ENCODE data around the gene CCT7.

CCT7 gene

DNA sequence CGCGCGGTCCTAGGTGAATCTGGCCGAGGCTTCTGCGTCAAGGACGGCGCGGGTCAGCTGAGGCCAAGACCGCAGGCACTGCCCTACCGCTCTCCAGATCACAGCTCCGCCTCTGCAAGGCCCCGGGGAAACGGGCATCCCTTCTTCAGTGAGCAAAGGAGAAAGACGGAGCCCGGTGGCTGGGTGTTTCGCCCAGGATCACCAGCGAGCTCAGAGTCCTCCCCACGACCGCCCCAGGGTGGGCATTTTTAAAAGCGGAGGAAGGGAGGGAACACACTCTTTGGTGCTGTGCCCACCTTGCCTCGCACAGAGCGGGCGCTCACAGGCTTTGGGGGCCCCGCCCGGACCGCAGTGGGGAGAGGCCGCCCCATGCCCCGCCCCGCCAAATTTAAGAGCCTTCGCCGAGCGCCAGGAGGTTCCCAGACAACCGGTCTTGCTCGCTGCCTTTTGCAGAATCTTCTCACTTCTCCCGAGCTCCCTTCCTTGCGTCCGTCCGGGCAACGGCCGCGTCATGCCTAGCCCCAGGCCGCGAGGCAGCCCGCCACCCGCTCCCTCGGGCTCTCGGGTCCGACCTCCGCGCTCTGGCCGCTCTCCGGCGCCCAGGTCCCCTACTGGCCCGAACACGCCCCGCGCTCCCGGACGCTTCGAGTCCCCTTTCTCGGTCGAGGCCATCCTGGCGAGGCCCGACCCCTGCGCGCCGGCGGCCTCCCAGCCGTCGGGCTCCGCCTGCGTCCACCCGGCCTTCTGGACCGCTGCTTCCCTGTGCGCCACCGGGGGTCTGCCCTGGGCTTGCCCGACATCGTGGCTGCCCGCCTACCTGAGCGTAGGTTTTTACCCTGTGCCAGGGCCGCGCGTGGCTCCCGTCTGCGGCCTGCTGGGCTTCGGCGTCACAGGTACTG is 31.7 kb upstream of the CCT7 start, which contains the start of gene NOTO:
Gene NOTO, plus strand, starts transcription at position 419 of the 899 bp plus-strand sequence. Its CDS starts 93 bp downstream, at position 512.
- TF ChIP-seq CEBPB (IDR thresholded peaks at IDR 0.05): no peak
- TF ChIP-seq, protein P1, sequence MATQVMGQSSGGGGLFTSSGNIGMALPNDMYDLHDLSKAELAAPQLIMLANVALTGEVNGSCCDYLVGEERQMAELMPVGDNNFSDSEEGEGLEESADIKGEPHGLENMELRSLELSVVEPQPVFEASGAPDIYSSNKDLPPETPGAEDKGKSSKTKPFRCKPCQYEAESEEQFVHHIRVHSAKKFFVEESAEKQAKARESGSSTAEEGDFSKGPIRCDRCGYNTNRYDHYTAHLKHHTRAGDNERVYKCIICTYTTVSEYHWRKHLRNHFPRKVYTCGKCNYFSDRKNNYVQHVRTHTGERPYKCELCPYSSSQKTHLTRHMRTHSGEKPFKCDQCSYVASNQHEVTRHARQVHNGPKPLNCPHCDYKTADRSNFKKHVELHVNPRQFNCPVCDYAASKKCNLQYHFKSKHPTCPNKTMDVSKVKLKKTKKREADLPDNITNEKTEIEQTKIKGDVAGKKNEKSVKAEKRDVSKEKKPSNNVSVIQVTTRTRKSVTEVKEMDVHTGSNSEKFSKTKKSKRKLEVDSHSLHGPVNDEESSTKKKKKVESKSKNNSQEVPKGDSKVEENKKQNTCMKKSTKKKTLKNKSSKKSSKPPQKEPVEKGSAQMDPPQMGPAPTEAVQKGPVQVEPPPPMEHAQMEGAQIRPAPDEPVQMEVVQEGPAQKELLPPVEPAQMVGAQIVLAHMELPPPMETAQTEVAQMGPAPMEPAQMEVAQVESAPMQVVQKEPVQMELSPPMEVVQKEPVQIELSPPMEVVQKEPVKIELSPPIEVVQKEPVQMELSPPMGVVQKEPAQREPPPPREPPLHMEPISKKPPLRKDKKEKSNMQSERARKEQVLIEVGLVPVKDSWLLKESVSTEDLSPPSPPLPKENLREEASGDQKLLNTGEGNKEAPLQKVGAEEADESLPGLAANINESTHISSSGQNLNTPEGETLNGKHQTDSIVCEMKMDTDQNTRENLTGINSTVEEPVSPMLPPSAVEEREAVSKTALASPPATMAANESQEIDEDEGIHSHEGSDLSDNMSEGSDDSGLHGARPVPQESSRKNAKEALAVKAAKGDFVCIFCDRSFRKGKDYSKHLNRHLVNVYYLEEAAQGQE (IDR thresholded peaks at IDR 0.05; ENCODE audit: low read depth): no peak

DNA sequence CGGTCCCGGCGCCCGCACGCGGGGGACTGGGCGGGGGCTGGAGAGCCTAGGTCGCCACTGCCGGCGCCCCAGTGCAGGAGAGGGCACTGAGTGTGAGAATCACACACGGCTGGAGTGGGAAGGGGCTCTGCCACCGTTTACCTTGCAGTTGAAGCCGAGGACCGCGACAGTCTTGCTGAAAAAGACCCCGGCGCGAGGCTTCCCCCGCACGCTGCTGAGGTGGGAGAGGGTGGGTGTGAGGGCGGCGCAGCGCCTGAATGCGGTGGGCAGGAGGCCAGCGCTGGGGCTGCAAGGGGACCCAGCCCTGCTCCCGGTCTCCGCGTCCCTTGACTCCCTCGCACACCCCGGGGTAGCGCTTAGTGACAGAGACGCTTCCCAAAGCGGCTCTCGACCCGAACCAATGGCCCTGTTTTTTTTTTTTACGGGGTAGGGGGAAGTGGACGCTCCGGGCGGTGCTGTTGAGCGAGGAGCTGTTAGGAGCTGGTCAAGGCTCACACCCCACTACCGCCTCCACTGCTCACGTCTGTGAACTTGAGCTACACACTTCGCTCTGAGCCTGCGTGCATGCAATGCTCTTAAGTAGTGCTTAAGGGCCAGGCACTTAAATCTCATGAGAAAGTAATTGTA is 30.9 kb upstream of the CCT7 start:
- TF ChIP-seq TAF1 (IDR thresholded peaks at IDR 0.05; ENCODE audit: low read depth): no peak
- TF ChIP-seq TCF12 (IDR thresholded peaks at IDR 0.05; ENCODE audit: low read depth): no peak
- TF ChIP-seq ZBTB7A (IDR thresholded peaks at IDR 0.05; ENCODE audit: low read depth): no peak
- TF ChIP-seq NFIC (IDR thresholded peaks at IDR 0.05): no peak
- TF ChIP-seq RAD21 (IDR thresholded peaks at IDR 0.05; ENCODE audit: low read depth): no peak
- no peak for TF ChIP-seq EGR1 (IDR thresholded peaks at IDR 0.05)
- TF ChIP-seq CREB1 (IDR thresholded peaks at IDR 0.05; ENCODE audit: low read depth): no peak
- TF ChIP-seq, protein P2, sequence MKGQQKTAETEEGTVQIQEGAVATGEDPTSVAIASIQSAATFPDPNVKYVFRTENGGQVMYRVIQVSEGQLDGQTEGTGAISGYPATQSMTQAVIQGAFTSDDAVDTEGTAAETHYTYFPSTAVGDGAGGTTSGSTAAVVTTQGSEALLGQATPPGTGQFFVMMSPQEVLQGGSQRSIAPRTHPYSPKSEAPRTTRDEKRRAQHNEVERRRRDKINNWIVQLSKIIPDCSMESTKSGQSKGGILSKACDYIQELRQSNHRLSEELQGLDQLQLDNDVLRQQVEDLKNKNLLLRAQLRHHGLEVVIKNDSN (IDR thresholded peaks at IDR 0.05): no peak
- no peak for TF ChIP-seq YY1 (IDR thresholded peaks at IDR 0.05; ENCODE audit: low read depth)
- no peak for TF ChIP-seq EP300 (IDR thresholded peaks at IDR 0.05; ENCODE audit: borderline replicate concordance)
- TF ChIP-seq, protein P1 (IDR thresholded peaks at IDR 0.05; ENCODE audit: low read depth): no peak
- TF ChIP-seq, protein P3, sequence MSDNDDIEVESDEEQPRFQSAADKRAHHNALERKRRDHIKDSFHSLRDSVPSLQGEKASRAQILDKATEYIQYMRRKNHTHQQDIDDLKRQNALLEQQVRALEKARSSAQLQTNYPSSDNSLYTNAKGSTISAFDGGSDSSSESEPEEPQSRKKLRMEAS (IDR thresholded peaks at IDR 0.05): no peak
- no peak for TF ChIP-seq TEAD4 (IDR thresholded peaks at IDR 0.05)
- TF ChIP-seq FOXM1 (IDR thresholded peaks at IDR 0.05; ENCODE audit: borderline replicate concordance, low read depth): no peak

DNA sequence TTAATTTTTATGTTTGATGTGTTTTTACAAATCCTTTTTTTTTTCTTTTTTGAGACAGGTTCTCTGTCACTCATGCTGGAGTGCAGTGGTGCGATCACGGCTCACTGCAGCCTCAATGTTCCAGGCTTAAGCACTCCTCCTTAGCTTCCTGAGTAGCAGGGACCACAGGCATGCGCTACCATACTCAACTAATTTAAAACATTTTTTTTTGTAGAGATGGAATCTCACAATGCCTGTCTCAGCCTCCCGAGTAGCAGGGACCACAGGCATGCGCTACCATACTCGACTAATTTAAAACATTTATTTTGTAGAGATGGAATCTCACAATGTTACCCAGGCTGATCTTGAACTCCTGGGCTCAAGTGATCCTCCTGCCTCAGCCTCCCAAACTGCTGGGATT is 28.5 kb upstream of the CCT7 start:
- TF ChIP-seq, protein P3 (IDR thresholded peaks at IDR 0.05): no peak
- TF ChIP-seq, protein P1 (IDR thresholded peaks at IDR 0.05; ENCODE audit: low read depth): no peak
- no peak for TF ChIP-seq FOXM1 (IDR thresholded peaks at IDR 0.05; ENCODE audit: borderline replicate concordance, low read depth)
- no peak for TF ChIP-seq EP300 (IDR thresholded peaks at IDR 0.05; ENCODE audit: borderline replicate concordance)
- TF ChIP-seq TEAD4 (IDR thresholded peaks at IDR 0.05): no peak
- no peak for TF ChIP-seq RAD21 (IDR thresholded peaks at IDR 0.05; ENCODE audit: low read depth)
- no peak for TF ChIP-seq CREB1 (IDR thresholded peaks at IDR 0.05; ENCODE audit: low read depth)
- TF ChIP-seq ZBTB7A (IDR thresholded peaks at IDR 0.05; ENCODE audit: low read depth): no peak
- no peak for TF ChIP-seq TCF12 (IDR thresholded peaks at IDR 0.05; ENCODE audit: low read depth)
- no peak for TF ChIP-seq TAF1 (IDR thresholded peaks at IDR 0.05; ENCODE audit: low read depth)
- no peak for TF ChIP-seq EGR1 (IDR thresholded peaks at IDR 0.05)
- no peak for TF ChIP-seq YY1 (IDR thresholded peaks at IDR 0.05; ENCODE audit: low read depth)
- TF ChIP-seq, protein P2 (IDR thresholded peaks at IDR 0.05): no peak
- TF ChIP-seq CEBPB (IDR thresholded peaks at IDR 0.05): no peak
- no peak for TF ChIP-seq NFIC (IDR thresholded peaks at IDR 0.05)

DNA sequence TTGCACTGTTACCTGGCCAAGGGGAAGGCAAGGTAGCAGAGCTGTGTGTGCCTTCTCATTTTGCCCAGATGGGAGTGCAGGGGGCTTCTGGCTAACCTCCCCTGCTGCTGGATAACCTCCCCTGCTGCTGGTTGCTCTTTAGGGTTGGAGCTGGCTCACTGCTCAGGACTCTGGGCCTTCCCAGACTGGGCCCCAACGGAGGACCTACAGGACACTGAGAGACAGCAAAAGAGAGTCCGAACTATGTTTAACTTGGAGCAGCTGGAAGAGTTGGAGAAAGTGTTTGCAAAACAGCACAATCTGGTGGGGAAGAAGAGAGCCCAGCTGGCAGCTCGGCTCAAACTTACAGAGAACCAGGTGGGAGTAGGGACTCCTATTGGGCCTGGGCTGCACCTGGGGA is 25.9 kb upstream of the CCT7 start:
- TF ChIP-seq TAF1 (IDR thresholded peaks at IDR 0.05; ENCODE audit: low read depth) (no peak), NFIC (IDR thresholded peaks at IDR 0.05) (no peak), FOXM1 (IDR thresholded peaks at IDR 0.05; ENCODE audit: borderline replicate concordance, low read depth) (no peak), RAD21 (IDR thresholded peaks at IDR 0.05; ENCODE audit: low read depth) (no peak), CEBPB (IDR thresholded peaks at IDR 0.05) (no peak), CREB1 (IDR thresholded peaks at IDR 0.05; ENCODE audit: low read depth) (no peak), TCF12 (IDR thresholded peaks at IDR 0.05; ENCODE audit: low read depth) (no peak), TEAD4 (IDR thresholded peaks at IDR 0.05) (no peak), YY1 (IDR thresholded peaks at IDR 0.05; ENCODE audit: low read depth) (no peak), EP300 (IDR thresholded peaks at IDR 0.05; ENCODE audit: borderline replicate concordance) (no peak), EGR1 (IDR thresholded peaks at IDR 0.05) (no peak), ZBTB7A (IDR thresholded peaks at IDR 0.05; ENCODE audit: low read depth) (no peak)
- TF ChIP-seq, protein P1 (IDR thresholded peaks at IDR 0.05; ENCODE audit: low read depth): no peak
- TF ChIP-seq, protein P2 (IDR thresholded peaks at IDR 0.05): no peak
- TF ChIP-seq, protein P3 (IDR thresholded peaks at IDR 0.05): no peak

Measured in Ishikawa (cell line).